ENCODE data around the gene ACOT11. TPM values are rescaled to one million over a fixed set of nuclear protein-coding genes. Genes with fewer than 3 reads are reported as not detected.
"Not testable (repeated sequence)": the region's sequence is repeated elsewhere in the genome, so short reads cannot be mapped to it uniquely, and the experiment has no call there.

The ACOT11 gene
- total and polyA plus RNA-seq, 2 experiments from 2014 or later = 23.8 to 33.4 TPM

- Histone ChIP-seq H3K36me3 (no peaks in the 10 kb centered on the region), H3K9me3 (ENCODE audit: low read depth) (no peaks in the 10 kb centered on the region), H3K4me1 (ENCODE audit: low read depth) (no peaks in the 10 kb centered on the region), H3K27me3 (no peaks in the 10 kb centered on the region), H3K4me3 (no peak overlapping the region), H3K27ac (no peak overlapping the region)
- DNase-seq (ENCODE audit: low read depth in 1 of 2, low spot score in 1 of 2) = no peak
- TF ChIP-seq CTCF (IDR thresholded peaks at IDR 0.05; ENCODE audit: low read depth, low read length) = no peak
Measured at GRCh38 chr1:54528613-54529012, 19.4 kb upstream of the ACOT11 start.

DNA sequence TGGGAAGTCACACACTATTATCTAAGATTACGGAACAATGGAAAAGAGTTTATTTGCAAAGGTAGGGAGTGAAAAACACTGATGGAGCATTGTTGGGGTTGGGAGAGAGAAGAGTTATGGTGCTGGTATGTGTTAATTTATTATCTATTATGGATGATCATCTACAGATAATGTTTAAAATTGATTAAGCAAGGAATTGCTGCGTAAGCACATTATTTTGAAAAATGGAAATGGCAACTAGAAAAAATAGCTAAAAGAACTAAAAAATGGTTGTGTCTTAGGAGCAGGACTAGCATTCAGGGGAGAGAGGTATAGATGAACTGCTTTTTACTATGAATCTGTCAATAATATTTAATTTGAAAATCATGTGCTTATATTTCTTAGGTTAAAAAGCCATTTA is 16.0 kb upstream of the ACOT11 start:
- H3K27me3 ChIP-seq = no peaks in the 10 kb centered on the region
- no peaks in the 10 kb centered on the region for H3K36me3 ChIP-seq
- H3K4me1 ChIP-seq (ENCODE audit: low read depth) = no peaks in the 10 kb centered on the region
- H3K27ac ChIP-seq = no peak overlapping the region
- DNase-seq (ENCODE audit: low read depth in 1 of 2, low spot score in 1 of 2) = no peak
- H3K4me3 ChIP-seq = no peak overlapping the region
- no peak for TF ChIP-seq CTCF (IDR thresholded peaks at IDR 0.05; ENCODE audit: low read depth, low read length)
- no peaks in the 10 kb centered on the region for H3K9me3 ChIP-seq (ENCODE audit: low read depth)

DNA sequence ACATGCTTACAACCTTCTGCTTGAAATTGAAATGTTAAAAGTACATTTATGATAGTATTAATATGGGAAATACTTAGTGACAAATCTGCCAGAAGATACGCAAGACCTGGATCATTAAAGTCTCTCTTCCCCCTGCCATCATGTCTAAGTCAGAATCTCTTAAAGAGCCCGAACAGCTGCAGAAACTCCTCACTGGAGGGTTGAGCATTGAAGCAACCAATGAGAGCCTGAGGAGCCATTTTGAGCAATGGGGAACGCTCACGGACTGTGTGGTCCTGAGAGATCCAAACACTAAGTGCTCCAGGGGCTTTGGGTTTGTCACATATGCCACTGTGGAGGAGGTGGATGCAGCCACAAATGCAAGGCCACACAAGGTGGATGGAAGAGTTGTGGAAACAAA is 11.4 kb upstream of the ACOT11 start:
- H3K27me3 ChIP-seq; H3K4me3 ChIP-seq; H3K4me1 ChIP-seq (ENCODE audit: low read depth); DNase-seq (ENCODE audit: low read depth in 1 of 2, low spot score in 1 of 2); H3K9me3 ChIP-seq (ENCODE audit: low read depth); H3K36me3 ChIP-seq; H3K27ac ChIP-seq: not testable (repeated sequence)

DNA sequence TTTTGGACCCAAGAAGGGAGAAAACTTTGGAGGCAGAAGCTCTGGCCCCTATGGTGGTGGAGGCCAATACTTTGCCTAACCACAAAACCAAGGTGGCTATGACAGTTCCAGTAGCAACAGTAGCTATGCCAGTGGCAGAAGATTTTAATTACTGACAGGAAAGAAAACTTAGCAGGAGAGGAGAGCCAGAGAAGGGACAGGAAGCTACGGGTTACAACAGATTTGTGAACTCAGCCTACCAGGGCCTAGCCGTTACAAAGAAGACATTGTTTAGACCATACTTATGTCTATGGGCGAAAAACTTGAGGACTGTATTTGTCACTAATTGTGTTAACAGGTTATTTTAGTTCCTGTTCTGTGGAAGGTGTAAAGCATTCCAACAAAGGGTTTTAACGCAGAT is 10.4 kb upstream of the ACOT11 start:
- Histone ChIP-seq H3K4me3 (no peak overlapping the region), H3K27ac (no peak overlapping the region), H3K9me3 (ENCODE audit: low read depth) (no peaks in the 10 kb centered on the region), H3K27me3 (no peaks in the 10 kb centered on the region), H3K36me3 (no peaks in the 10 kb centered on the region), H3K4me1 (ENCODE audit: low read depth) (no peaks in the 10 kb centered on the region)
- TF ChIP-seq CTCF (IDR thresholded peaks at IDR 0.05; ENCODE audit: low read depth, low read length) = no peak
- DNase-seq (ENCODE audit: low read depth in 1 of 2, low spot score in 1 of 2) = no peak

GRCh38 chr1:54538538-54538937 is 9.5 kb upstream of the ACOT11 start:
- no peak for TF ChIP-seq CTCF (IDR thresholded peaks at IDR 0.05; ENCODE audit: low read depth, low read length)

GRCh38 chr1:54540582-54541295 is 7.3 kb upstream of the ACOT11 start:
- no peaks in the 10 kb centered on the region for H3K27me3 ChIP-seq
- no peak for TF ChIP-seq CTCF (IDR thresholded peaks at IDR 0.05; ENCODE audit: low read depth, low read length)
- H3K4me3 ChIP-seq = no peak overlapping the region
- no peak for DNase-seq (ENCODE audit: low read depth in 1 of 2, low spot score in 1 of 2)
- no peaks in the 10 kb centered on the region for H3K4me1 ChIP-seq (ENCODE audit: low read depth)
- H3K9me3 ChIP-seq (ENCODE audit: low read depth) = no peaks in the 10 kb centered on the region
- no peaks in the 10 kb centered on the region for H3K36me3 ChIP-seq
- no peak overlapping the region for H3K27ac ChIP-seq

More at GRCh38 chr1:54538538-54538937, 9.5 kb upstream of the ACOT11 start:
- Histone ChIP-seq H3K4me3 (no peak overlapping the region), H3K27ac (no peak overlapping the region), H3K27me3 (no peaks in the 10 kb centered on the region), H3K9me3 (ENCODE audit: low read depth) (no peaks in the 10 kb centered on the region), H3K36me3 (no peaks in the 10 kb centered on the region), H3K4me1 (ENCODE audit: low read depth) (no peaks in the 10 kb centered on the region)
- no peak for DNase-seq (ENCODE audit: low read depth in 1 of 2, low spot score in 1 of 2)
